Stimulated activated CD8-positive, alpha-beta memory T cell treated with anti-CD3 and anti-CD28 coated beads, Interleukin-4, amount 100 ng/mL, for 4 hours (primary cell): ENCODE measurements around the gene PSMD3.

Experiments
- DNase-seq, 2 donors: peaks; one replicate each; pipeline ENCODE4 v3.0.0-alpha.2; 2020; ENCODE audit warnings: low read depth in 2 of 2, low spot score in 1 of 2

The PSMD3 gene

DNA sequence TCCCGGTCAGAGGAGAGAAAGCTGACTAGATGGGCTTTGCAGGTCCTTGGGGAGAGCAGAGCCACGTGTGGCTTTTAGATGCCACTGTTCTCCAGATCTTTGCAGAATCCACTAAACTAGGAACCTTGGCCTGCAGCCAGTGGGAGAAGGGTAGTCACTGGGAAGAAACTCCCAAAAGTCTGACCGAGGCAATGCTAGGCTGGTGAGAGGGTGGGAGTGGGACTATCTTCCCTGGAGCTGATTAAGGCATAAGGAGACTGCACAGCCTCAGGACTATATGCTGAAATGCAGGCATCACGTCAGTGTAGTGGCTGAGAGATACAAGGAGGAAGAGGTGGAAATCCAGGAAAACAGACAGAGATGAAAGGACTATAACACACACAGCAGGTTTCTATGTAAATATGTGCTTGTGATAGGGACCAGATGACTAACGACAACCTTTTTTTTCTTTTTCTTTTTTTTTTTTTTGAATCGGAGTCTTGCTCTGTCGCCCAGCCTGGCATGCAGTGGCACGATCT, 20.0 kb upstream of the PSMD3 start:
- no peak for DNase-seq

DNA sequence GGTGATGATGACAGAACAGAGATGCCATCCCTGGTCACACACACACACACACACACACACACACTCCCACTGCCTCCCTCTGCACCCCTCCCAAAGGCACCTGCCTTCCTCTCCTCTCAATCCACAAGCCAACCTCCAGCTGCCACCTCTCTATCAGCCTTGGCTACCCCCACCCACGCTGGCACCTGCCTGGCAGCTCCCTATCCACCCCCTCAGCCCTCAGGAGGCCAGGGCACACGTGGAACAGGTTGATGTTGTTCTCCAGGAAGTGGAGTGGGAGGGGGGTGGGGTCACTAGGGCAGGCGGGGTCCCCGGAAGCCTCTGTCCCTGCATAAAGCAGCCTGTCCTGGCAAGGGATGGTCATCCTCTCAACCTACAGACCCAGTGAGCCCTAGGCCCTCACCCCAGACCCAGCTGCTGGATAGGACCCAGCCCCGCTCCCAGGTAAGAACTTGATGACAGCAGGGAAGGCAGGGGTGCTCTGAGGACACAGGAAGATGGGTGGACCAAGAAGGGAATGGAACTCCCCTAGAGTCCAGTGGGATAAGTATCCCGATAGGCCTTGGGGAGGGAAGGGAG, 17.9 kb upstream of the PSMD3 start, which contains the start of gene GSDMA:
TSS of gene GSDMA (plus strand) at position 363 of the 579 bp plus-strand sequence. CDS start 2,684 bp downstream, outside the sequence.
- DNase-seq: no peak

DNA sequence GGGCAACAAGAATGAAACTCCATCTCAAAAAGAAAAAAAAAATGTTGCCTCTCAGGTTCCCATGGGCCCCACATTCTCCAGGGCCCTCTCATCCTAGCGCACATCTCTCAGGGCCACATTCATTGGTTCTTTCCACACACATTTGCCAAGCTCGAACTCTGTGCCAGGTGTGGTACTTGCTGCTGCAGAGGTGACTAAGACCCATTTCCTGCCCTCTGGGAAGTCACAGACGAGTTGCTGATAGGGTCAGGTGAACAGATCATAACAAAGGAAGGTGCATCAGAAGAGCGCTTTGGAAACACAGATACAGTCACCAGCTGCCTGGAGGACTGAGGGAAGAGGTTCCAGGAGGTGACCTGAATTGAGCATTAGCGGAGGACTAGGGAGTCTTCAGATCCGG, 16.8 kb upstream of the PSMD3 start:
- no peak for DNase-seq

DNA sequence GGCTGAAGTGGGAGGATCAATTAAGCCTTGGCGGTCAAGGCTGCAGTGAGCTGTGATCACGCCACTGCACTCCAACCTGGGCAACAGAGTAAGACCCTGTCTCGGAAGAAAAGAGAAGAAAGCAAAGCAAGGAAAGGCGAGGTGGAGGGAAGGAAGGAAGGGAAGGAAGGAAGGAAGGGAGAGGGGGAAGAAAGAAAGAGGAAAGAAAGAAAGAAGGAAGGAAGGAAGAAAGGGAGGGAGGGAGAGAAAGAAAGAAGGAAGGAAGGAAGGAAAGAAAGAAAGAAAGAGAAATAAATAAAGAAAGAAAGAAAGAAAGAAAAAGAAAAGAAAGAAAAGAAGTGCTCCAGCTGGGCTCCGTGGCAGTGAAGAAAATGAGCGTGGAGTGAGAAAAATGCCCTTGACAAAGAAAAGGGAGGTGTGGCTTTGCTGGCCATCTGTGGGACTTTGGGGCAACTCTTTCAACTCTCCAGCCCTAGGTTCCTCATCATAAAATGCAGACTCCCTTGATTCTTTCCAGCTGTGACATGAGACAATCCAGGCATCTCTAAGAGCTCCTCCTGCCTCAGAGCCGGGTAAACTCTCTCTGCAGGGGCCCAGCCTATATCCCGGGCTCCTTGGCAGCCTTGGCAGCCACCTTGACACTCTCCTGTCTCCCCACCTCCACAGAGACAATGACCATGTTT, 15.4 kb upstream of the PSMD3 start:
- DNase-seq: no peak

DNA sequence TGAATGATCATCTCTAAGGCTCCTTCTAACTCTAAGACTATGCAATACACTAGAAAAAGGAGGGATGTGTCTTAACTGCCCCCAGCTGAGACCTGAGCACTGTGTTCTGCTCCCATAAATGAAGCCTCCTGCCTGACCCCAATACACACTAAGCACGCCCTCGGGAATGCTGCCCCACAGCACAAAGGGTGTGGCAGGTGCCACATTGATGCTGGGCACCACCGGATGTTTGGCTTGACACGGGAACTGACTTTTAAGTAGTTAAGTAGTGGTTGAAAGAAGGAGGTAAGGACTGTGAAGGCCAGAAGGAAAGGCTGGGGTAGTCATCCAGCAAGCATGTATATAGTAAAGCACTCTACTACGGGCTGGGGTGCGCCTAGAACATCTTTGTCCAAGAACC, 13.8 kb upstream of the PSMD3 start:
- DNase-seq: no peak

DNA sequence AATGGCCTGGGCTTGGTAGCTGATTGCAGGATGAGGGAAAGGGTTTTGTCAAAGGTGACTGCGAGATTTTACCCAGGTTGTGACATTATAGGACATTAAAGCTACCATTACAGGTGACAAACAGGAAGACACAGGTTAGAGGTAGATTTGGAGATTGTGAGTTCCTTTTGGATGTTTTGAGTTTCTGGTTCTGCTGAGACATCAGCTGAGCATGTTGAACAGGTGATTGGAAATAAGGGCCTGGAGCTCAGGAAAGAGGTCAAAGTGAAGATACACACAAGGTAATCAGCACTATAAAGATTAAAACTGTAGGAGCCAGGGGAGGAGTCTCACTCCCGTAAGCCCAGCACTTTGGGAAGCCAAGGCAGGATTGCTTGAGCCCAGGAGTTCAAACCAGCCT, 11.8 kb upstream of the PSMD3 start:
- DNase-seq: no peak

DNA sequence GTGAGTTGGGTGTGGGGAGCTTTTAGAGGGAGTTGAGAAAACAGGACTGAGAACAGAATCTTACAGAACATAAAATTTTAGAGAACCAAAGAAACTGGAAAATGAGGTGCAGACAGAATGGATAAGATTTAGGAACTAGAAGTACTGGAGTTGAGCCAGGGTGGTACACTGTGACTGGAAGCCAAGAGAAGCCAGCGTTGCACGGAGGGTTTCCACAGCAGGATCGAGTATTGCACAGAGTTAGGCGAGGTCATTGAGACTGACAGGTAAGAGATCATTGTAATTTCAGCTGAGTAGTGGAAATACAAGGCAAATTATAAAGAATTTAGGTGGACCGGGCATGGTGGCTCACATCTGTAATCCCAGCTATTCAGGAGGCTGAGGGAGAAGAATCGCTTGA, 11.2 kb upstream of the PSMD3 start:
- DNase-seq: no peak

DNA sequence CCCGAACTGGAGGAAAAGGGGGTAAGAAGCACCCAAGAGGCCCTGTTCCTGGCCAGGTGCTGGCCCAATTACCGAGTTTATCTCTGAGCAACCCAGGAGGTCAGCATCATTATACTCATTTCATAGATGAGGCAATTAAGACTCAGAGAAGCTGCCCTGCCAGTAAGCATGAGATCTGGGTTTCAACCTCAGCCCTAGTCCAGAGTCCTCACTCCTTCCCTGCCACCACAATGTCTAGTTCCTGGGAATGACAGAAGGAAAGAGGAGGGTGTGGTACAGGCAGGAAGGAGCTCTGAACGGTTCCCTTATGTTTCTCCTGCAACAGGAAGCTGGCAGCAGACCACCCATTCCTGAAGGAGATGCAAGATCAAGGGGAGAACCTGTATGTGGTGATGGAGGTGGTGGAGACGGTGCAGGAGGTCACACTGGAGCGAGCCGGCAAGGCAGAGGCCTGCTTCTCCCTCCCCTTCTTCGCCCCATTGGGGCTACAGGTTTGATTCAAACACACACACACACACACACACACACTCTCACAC, 10.4 kb upstream of the PSMD3 start:
- DNase-seq: no peak

DNA sequence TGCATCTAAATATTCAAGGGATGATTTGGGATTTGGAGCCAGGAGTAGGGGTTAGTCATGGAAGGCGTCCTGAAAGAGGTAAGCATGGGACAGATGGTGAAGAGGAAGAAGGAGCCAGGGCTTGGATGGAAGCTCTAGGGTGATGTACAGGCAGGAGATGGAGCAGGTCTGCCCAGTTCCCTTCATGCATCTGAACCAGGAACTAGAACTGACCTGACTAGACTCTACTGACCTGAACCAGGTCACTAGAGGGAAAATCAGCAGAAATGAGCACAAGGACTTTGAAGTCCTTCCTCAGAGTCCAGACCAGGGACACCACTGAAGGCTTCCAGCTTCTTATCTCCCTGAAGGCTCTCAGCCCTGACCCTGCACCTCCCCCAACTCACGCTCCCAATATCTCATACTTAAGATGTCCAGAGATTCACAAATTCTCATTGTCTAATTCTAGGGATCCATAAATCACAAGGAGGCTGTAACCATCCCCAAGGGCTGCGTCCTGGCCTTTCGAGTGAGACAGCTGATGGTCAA, 9.5 kb upstream of the PSMD3 start:
- DNase-seq: no peak

DNA sequence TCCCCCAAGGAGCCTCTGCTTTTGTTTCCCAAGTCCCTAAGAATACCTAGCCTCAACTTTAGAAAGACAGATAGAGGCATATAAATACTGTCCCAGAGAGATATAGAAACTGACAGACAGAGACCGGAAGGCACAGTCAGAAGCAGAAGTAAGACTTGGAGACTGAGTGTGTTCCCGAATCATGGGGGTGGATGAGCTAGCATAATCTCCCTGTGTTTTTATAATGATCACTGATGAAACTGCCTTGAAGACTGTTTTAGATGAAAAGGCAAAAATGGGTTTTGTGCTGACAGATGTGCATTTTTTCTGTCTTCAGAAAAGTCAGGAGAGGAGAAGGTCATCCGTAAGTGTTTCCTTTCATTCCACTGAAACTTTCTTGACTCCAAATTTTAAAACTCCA, 8.3 kb upstream of the PSMD3 start:
- no peak for DNase-seq

DNA sequence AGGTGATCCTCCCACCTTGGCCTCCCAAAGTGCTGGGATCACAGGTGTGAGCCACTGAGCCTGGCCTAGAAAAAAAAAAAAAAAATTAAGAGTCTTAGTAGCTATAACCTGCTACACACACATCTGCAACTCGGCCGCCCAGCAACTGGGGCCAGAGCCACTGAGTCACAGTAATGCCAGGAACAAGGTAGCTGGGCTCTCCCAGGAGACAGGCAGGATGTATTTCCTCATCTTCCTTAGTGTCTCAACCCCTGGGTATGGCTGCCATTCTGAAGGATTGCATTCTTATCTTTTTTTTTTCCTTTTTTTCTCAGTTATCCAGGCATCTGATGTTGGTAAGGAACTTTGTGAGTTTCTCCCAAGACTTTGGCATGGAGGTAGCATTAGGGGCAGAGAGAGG, 7.1 kb upstream of the PSMD3 start:
- no peak for DNase-seq

DNA sequence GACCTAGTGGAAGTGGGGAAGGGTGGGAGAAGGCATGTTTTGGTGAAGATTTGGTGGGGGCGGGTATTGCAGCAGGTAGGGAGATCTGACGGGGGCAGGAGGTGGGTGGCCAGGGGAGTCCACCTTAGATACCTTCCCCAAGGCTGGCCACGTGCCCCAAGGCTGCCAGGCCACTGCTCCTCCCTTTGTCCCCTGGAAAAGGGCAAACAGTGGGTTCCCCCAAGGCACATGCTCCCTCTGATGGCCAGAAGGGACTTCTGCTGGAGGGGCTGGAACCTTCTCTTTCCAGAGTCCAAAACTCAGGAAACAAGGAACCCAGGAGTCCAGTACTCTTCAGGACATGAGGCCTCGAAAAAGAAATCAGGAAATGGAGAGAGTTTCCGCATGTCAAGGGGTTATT, 6.2 kb upstream of the PSMD3 start:
- DNase-seq: no peak

DNA sequence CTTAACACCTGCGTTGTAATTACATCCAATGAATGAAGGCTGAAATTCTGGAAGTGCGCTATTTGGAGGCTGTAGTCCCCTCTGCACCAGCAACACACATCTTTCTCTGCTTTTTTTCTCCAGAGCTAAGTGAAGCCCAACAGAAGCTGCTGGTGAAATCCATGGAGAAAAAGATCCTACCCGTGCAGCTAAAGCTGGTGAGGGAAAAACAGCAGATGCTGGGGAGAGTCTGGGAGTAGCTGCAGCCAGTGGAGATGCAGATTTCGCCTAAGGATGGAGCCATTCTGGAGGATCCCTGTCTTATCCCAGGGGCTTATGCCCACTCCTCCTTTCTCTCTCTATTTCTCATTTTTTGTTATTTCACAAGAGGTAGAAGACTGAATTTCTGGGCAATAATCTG, 4.8 kb upstream of the PSMD3 start:
- no peak for DNase-seq

DNA sequence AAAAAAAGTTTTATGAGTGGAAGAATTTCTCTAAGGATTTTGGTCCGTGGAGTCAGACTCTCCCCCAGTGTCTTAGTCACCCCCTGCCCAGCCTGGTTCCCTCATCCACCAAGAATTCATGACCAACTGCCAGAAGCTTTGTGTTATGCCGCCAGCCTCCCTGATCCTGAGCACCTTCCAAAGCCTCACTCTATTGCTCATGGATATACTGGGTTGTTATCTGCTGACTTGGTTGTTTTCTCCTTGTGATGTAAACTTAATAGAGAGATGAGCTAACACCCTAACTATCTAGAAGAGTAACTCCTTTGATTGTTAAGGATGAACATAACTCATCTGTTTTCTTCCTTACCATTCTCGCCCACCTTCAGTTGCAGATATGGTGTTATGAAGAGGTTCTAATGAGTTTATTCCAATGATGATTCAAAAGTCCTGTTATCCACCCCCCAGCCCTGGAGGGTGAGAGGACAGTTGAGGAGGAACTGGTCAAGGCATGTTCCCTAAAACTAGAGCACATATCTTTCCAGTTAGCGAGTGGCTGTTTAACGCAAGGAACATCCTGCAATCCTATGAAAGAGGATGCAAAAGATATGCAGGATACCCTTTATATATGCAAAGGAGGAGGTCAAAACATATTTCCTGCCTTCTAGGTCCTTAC, 1.5 kb upstream of the PSMD3 start:
- DNase-seq: no peak

DNA sequence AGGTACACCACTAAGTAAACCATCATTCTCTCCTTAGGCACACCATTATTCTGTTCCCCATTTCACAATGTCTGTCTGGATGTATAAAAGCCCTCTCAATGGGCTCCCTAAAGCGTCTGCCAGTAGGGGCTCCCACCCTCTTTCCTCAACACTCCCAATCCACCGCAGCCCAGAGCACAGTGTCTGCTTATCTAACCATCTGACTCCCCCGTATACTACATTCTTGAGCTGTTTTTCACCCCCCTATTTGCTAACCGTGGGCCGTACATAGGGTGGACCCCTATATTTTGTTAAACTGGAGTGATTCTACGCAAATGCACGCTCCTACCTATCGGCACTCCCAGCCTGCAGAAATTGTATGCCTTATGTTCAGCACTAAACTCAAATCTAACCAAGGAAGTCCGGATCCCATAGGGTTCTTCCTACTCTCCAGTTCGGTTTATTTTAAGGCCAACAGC, 685 bp upstream of the PSMD3 start:
- DNase-seq: no peak

DNA sequence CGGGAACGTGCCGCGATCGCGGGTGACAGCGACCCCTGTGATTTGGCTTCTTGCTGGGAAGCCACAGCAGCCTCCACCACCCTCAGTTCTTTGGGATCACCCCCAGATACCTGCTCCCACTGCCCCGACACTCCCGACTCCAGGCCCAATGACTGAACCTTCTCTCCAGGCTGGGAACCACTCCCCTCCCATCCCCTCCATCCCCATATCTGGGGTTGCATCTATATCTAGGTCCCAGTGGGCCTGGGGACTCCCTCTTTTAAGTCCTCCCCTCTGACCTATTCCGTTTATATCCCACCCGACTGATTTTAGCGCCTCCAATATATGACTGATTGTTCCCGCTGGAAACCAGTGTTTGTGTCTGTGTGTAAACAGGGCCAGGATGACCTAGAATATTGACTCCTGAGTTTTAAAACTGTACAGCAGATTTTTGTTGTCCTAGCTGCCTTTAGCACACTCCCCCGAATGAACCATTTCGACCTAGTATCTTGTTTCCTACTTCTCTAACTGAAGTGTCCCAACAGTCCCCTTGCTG, 667 bp downstream of the PSMD3 start:
- DNase-seq: no peak

DNA sequence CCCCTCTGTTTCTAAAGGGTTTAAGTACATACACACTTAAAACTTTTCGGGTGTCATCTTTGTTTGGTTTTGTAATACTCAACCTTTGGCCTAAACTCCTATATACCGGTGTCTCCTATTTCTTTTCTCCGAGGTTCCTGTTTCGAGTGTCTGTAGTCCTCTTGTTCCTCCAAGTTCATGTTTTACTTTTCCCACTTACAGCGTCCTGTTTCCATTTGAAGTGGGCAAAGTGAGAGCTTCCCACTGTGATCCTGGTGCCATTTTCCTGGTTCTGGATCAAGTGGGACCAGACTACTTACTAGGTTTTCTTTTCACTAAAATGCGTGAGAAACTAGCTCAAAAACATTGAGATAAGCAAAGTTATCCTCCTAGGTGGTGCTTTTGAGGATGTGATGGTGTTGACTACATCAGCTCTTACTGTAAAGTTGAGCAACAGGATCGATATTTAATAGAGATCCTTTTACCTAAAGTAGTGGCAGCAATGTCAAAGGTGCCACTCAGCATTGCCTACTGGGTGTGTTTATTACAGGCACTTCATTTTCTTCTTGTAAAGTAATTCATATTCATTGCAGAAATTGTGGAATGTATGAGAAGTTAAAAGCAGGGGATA, 1.3 kb downstream of the PSMD3 start:
- DNase-seq: no peak

DNA sequence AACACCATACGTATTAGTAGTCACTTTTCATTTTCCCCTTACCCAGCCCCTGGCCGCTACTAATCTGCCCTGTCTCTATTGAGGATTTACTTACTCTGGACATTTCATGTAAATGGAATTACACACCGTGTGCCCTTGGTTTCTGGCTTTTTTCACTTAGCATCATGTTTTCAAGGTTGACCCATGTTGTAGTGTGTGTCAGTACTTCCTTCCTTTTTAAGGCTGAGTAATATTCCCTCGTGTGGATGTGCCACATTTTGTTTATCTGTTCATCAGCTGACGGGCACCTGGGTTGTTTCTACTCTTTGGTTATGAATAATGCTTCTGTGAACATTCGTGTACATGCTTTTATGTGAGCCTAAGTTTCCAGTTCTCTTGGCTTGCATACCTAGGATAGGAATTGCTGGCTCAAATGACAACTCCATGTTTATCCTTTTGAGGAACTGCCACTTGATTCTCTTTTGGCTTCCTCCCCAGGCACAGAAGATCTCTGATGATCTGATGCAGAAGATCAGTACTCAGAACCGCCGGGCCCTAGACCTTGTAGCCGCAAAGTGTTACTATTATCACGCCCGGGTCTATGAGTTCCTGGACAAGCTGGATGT, 7.7 kb downstream of the PSMD3 start:
- no peak for DNase-seq

DNA sequence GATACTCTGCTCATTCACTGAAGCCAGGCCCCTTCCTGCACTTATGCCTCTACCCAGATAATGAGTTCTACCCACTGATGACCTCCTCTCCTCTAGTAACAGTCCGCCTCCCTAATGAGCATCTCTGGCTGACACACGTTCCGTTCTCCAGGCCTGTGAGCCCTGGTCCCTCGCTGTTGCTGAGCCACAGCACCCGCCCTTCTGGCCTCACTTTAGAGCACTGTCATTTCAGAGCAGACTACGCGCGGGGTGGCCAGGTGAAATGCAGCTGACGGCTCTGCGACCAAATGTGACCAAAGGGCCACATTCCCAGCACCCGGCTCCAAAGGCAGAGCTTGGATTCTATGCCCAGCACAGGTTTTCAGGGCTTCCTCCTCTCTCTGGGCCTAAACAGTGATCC, 13.8 kb downstream of the PSMD3 start:
- DNase-seq: no peak

DNA sequence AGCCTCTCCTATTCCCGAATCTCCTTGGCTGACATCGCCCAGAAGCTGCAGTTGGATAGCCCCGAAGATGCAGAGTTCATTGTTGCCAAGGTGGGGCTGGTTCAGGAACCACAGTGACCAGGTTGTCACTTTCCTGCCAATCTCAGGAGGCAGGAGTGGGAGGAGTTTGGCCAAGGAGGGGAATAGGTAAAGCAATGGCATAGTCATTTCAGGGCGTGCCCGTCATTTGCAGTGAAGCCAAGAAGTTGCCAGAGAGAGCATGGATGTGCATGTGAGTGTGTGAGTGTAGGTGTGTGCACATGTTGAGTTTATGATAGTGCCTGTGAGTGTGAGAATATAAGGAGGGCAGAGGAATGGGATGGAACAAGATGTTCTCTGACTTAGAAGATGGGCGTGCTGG, 14.8 kb downstream of the PSMD3 start:
- no peak for DNase-seq

DNA sequence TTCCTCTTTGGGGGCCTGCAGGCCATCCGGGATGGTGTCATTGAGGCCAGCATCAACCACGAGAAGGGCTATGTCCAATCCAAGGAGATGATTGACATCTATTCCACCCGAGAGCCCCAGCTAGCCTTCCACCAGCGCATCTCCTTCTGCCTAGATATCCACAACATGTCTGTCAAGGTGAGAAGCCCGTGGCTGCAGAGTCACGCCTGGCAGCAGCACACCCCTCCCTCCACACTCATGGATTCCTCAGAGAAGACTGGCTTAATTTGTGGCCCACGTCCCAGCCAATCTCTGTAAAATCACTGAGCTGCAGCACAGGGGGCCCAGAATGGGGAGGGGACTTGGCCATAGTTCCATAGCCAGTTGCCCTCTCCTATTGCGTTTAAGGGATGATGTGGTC, 15.6 kb downstream of the PSMD3 start:
- DNase-seq: no peak
